Measurements from ENCODE around the gene APOC1. TPM values are rescaled to one million over a fixed set of nuclear protein-coding genes. Genes with fewer than 3 reads are reported as not detected.

APOC1 gene
- total RNA-seq, 1 donor from 2014 or later, result 16.1 TPM

- H3K4me1 ChIP-seq, result peaks cover 7% of the 10 kb centered on the region
- H3K9me3 ChIP-seq (ENCODE audit: low read depth), result no peaks in the 10 kb centered on the region
- H3K27ac Mint-ChIP-seq, result peak overlapping the region; percentile 50
Observed at GRCh38 chr19:44955505-44956439, 41.4 kb downstream of the APOC1 start.

GRCh38 chr19:44957526-44957925, 43.1 kb downstream of the APOC1 start:
- DNase-seq (ENCODE audit: low spot score), result no peak
- Histone ChIP-seq H3K4me1 (peaks cover 7% of the 10 kb centered on the region), H3K4me3 (no peak overlapping the region), H3K27ac (no peak overlapping the region), H3K9ac (peak overlapping the region; percentile 99), H3K79me2 (ENCODE audit: low read depth) (peaks cover 61% of the 10 kb centered on the region), H3K9me3 (ENCODE audit: low read depth) (no peaks in the 10 kb centered on the region), H3K4me2 (no peak overlapping the region), H4K20me1 (ENCODE audit: low read depth) (peaks cover 47% of the 10 kb centered on the region), H3F3A (ENCODE audit: low read depth) (peaks cover 14% of the 10 kb centered on the region), H3K36me3 (no peaks in the 10 kb centered on the region), H2AFZ (replicated peaks) (no peak overlapping the region), H3K27me3 (no peaks in the 10 kb centered on the region)
- H3K4me3 Mint-ChIP-seq, result peak overlapping the region; percentile 94
- H3K9me3 Mint-ChIP-seq, result no peaks in the 10 kb centered on the region
- H3K27me3 Mint-ChIP-seq (ENCODE audit: insufficient read depth, low read depth), result peaks cover 7% of the 10 kb centered on the region
- peaks cover 32% of the 10 kb centered on the region for H3K4me1 Mint-ChIP-seq
- no peak overlapping the region for H3K27ac Mint-ChIP-seq
- no peak for TF ChIP-seq EZH2 (IDR thresholded peaks at IDR 0.05)
- no peak for TF ChIP-seq EZH2phosphoT487 (IDR thresholded peaks at IDR 0.05)
- peaks cover 8% of the 10 kb centered on the region for H3K36me3 Mint-ChIP-seq

More at GRCh38 chr19:44955505-44956439, 41.4 kb downstream of the APOC1 start:
- Mint-ChIP-seq H3K9me3 (no peaks in the 10 kb centered on the region), H3K4me1 (peaks cover 34% of the 10 kb centered on the region), H3K4me3 (peak overlapping the region; percentile 98), H3K27me3 (ENCODE audit: insufficient read depth, low read depth) (peaks cover 7% of the 10 kb centered on the region), H3K36me3 (peaks cover 3% of the 10 kb centered on the region)
- Histone ChIP-seq H3K4me2 (peak overlapping the region; percentile 100), H3K27ac (peak overlapping the region; percentile 50), H3K4me3 (peak overlapping the region; percentile 98), H3F3A (ENCODE audit: low read depth) (peaks cover 20% of the 10 kb centered on the region), H4K20me1 (ENCODE audit: low read depth) (peaks cover 47% of the 10 kb centered on the region), H3K27me3 (no peaks in the 10 kb centered on the region), H3K36me3 (no peaks in the 10 kb centered on the region), H3K9ac (peak overlapping the region; percentile 99), H2AFZ (replicated peaks) (peak overlapping the region; percentile 62), H3K79me2 (ENCODE audit: low read depth) (peaks cover 61% of the 10 kb centered on the region)
- no peak for TF ChIP-seq EZH2 (IDR thresholded peaks at IDR 0.05)
- TF ChIP-seq CTCF (IDR thresholded peaks at IDR 0.05), result no peak
- TF ChIP-seq EZH2phosphoT487 (IDR thresholded peaks at IDR 0.05), result no peak
- DNase-seq (ENCODE audit: low spot score), result no peak

- H2AFZ ChIP-seq (replicated peaks), result no peak overlapping the region
- TF ChIP-seq CTCF (IDR thresholded peaks at IDR 0.05) (no peak), EZH2 (IDR thresholded peaks at IDR 0.05) (no peak), EZH2phosphoT487 (IDR thresholded peaks at IDR 0.05) (no peak)
- no peaks in the 10 kb centered on the region for H3K9me3 Mint-ChIP-seq
- peaks cover 7% of the 10 kb centered on the region for H3K4me1 ChIP-seq
- no peak for DNase-seq (ENCODE audit: low spot score)
- H3K27me3 Mint-ChIP-seq (ENCODE audit: insufficient read depth, low read depth), result peaks cover 7% of the 10 kb centered on the region
- peaks cover 47% of the 10 kb centered on the region for H4K20me1 ChIP-seq (ENCODE audit: low read depth)
- peaks cover 8% of the 10 kb centered on the region for H3K36me3 Mint-ChIP-seq
- no peaks in the 10 kb centered on the region for H3K27me3 ChIP-seq
- no peaks in the 10 kb centered on the region for H3K9me3 ChIP-seq (ENCODE audit: low read depth)
- H3K27ac ChIP-seq, result no peak overlapping the region
- no peak overlapping the region for H3K27ac Mint-ChIP-seq
- H3K4me2 ChIP-seq, result no peak overlapping the region
- H3K9ac ChIP-seq, result peak overlapping the region; percentile 99
- peaks cover 61% of the 10 kb centered on the region for H3K79me2 ChIP-seq (ENCODE audit: low read depth)
- no peaks in the 10 kb centered on the region for H3K36me3 ChIP-seq
- peak overlapping the region; percentile 94 for H3K4me3 Mint-ChIP-seq
- peaks cover 32% of the 10 kb centered on the region for H3K4me1 Mint-ChIP-seq
- H3K4me3 ChIP-seq, result no peak overlapping the region
- H3F3A ChIP-seq (ENCODE audit: low read depth), result peaks cover 14% of the 10 kb centered on the region
Observed at GRCh38 chr19:44958090-44958489, 43.7 kb downstream of the APOC1 start.
